PC-9 (cell line): ENCODE results near the gene ADGRG7.

Experiments used
- EZH2 ChIP-seq: fragments of 200-600 bp; sonication (generic); IDR thresholded peaks from 2 replicates; pipeline ENCODE4 v1.8.0; 2017; ENCODE audit warnings: antibody characterized with exemption, low read depth
- TF ChIP-seq, protein P1 (sequence below): fragments of 200-600 bp; sonication (generic); conservative IDR thresholded peaks from 2 replicates; pipeline ENCODE4 v1.6.1; 2017; ENCODE audit warnings: mixed run types, antibody characterized with exemption, mild to moderate bottlenecking, moderate library complexity

DNA sequence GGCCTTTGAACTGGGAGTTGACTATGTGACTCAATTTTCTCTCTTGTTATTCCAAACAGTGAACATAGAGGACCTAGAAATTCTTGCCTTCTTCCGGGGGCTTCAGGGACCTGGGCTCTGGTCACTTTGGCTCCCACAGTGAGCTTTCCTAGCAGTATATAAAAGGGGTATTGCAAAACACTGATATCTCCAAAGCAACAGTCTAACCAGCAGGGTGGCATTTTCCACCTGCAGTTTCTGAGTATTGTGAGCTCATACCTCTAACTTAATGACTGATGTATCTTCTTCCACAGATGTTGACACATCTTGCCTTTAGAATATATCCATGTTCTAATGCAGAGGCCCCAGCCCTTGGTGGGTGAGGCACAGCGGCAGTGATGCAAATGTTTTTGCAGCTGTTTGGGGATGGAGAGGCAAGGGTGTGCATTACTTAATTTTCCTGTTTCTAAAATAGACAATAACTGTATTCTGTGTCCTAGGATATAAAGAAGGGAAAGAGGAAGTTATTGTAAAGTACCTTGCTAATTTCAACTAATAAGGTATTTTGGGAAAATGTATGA is 45.7 kb upstream of the ADGRG7 start:
- TF ChIP-seq, protein P1, sequence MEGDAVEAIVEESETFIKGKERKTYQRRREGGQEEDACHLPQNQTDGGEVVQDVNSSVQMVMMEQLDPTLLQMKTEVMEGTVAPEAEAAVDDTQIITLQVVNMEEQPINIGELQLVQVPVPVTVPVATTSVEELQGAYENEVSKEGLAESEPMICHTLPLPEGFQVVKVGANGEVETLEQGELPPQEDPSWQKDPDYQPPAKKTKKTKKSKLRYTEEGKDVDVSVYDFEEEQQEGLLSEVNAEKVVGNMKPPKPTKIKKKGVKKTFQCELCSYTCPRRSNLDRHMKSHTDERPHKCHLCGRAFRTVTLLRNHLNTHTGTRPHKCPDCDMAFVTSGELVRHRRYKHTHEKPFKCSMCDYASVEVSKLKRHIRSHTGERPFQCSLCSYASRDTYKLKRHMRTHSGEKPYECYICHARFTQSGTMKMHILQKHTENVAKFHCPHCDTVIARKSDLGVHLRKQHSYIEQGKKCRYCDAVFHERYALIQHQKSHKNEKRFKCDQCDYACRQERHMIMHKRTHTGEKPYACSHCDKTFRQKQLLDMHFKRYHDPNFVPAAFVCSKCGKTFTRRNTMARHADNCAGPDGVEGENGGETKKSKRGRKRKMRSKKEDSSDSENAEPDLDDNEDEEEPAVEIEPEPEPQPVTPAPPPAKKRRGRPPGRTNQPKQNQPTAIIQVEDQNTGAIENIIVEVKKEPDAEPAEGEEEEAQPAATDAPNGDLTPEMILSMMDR: no peak
- TF ChIP-seq EZH2: no peak
